Stimulated activated CD4-positive, alpha-beta T cell treated with anti-CD3 and anti-CD28 coated beads, Interleukin-1b, Interleukin-23, amount 100 ng/mL, for 48 hours (primary cell): ENCODE results near the gene ANKMY1.

Source experiments
- DNase-seq: peaks from one replicate; pipeline ENCODE4 v3.0.0-alpha.2; 2020

Gene ANKMY1

DNA sequence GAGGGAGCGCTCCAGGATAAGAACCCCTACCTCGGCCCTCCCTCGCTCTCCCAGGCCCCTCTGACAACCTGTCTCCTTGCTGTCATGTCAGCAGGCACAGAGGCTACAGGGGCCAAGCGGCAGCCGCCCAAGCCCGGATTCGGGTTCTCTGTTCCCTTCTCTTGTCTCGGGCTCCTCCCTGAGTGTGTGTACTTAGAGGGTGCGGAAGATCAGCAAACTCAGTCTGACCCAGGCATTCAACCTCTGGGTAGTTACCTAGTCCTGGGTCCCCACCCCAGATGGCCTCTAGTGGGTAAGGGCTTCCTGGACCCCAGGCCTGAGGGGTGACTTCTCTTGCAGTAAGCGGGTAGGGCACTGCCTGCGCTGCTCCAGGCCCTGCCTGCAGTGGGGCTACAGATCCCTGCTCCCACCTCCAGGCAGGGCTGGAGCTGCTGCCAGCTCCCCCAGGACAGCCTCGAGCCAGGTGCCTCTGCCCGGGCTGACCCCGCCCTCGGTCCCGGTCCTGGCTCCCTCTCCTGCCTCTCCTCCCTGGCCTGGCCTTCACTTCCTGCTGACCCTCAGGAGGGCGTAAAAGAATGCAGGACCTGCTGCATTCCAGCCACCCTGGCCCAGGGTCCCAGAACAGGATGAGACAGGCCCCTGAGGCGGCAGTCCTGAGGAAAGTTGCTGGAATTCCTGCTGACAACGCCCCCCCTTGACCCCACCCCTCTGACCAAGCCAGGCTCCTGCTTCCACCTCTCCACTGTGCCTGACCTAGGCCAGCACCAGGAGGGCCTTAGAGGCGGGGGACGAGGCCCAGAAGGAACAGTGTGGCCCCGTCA lies 100.4 kb downstream of the ANKMY1 start:
- no peak for DNase-seq

DNA sequence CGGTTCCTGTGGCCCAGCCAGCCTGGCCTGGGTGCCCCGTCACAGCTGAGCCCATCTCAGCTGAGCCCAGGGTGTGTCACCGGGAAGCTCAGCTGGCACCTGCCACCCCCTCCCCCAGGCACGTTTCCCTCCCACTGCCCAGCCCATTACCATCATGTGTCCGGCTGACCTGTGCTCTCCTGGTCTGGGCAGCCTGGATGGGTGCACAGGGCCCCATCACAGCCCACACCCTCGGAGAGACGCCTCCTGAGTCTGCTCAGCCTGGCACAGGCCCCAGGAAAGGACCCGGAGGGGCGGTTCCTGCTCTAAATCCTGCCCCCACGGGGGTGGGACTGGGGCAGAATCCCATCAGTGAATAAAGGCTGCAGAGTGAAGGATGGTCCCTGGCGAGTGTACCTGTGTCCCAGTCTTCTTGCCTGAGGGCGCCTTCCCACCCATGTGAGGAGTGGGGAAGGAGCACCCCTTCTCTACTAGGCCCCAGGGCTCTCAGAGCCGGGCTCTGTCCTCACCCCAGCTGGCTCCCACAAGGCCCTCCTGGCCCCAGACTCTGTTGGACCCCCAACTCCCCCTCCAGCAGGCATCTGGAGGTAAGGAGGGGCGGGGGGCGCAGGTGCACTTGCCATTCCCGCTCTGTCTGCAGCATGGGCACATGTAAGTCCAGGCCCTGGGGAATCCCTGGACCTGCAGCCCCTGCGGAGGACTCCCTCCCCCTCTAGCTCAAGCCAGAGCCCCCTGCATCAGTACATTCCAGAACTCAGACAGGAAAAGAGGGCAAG lies 101.2 kb downstream of the ANKMY1 start:
- DNase-seq, result no peak

DNA sequence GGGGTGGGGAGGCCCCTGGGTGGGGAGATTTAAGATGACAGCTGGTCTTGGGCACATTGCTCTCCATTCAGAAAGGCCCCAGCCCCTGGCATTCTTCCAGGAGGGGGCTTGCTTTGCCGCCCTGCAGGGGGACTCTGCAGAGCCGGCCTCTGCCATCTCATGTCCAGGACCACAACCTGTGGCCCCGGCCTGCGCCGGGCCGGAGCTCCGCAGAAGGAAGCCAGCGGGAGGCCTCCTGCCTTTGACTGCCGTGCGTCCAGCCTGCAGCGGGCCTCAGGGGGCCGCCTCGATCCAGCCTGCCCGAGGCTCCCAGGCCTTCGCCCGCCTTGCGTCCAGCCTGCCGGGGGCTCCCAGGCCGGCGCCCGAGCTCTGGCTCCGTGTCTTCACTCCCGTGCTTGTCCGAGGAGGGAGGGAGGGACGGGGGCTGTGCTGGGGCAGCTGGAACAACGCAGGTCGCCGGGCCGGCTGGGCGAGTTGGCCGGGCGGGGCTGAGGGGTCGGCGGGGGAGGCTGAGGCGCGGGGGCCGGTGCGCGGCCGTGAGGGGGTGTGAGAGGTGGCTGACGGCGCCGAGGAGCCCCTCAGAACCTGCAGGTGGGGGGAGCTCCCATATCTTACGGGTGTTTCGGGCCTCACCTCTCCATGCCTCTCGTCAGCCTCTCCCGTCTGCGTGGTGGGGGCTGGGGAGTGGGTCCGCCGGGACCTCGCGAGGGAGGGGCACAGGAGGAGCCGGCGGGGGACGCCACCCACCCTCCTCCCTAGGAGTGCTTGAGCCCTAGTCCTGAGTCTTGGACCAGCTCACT lies 101.9 kb downstream of the ANKMY1 start:
- no peak for DNase-seq

- no peak for DNase-seq
These were observed 102.5 kb downstream of the ANKMY1 start for GRCh38 chr2:240455272-240455646.

DNA sequence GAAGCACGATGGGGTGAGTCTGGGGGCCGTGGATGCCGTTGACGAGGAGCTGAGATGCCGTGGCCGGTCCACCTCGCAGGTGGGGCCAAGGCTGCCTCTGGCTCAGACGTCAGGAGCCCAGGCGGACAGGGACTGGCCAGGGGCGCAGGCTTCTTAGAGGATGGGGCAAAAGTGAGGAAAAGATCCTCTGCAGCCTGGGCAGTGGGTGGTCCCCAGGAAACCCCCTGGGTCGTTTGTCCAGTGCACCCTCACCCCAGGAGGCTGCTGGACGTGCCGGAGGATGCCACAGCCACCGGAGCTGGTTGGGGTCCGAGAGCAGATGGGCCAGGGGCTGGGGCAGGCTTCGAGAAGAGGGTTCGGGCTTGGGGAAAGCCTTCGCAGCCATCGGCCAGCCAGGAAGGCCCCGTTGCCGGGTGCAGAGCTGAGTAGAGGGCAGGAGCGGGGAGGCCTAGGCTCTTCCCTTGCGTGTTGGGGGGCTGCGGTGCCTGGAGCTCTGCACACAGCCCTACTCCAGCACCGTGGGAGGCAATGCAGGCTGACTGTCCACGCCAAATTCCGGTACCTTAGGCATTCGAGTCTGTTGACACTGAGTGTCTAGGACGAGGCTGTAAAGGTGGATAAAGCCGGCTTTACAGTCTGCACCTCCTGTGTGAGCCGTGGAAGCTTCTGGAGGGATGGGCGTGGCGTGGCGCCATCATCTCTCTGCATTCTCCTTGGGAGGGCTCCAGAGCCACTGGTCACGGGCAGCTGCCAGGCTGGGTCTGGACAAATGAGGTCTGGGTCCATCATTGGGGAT lies 103.5 kb downstream of the ANKMY1 start:
- no peak for DNase-seq

DNA sequence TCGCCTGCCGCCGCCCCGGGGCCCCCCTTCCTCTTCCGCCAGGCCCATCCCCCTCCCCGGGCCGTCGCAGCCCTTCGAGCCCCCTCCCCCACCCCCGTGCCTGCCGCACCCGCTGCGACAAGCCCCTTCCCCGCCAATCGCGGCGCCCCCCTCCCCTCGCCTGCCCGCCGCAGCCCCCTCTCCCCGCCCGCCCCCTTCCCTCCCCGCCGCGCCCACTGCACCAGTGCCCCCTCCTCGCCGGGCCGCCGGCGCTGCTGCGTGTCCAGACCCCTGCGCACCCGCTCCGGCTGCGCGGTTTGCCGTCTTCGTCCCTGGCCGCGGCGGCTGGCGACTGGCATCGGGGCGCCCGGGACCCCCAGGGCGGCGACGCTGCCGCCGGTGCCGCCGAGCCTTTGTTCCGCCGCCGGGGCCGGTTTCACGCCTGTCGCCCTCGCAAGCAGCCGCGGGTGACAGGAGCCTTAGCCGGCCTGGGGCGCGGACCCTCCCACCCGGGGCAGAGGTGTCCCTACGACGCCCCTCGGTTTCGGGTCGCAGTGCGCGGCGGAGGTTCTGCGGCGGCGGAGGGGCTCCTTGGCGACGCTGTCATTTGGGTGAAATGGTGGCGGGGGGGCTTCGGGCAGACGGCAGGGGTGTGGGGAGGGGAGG lies 104.2 kb downstream of the ANKMY1 start:
- no peak for DNase-seq

GRCh38 chr2:240452462-240453256 lies 105.1 kb downstream of the ANKMY1 start:
- no peak for DNase-seq

GRCh38 chr2:240451791-240452461 lies 105.9 kb downstream of the ANKMY1 start:
- no peak for DNase-seq

DNA sequence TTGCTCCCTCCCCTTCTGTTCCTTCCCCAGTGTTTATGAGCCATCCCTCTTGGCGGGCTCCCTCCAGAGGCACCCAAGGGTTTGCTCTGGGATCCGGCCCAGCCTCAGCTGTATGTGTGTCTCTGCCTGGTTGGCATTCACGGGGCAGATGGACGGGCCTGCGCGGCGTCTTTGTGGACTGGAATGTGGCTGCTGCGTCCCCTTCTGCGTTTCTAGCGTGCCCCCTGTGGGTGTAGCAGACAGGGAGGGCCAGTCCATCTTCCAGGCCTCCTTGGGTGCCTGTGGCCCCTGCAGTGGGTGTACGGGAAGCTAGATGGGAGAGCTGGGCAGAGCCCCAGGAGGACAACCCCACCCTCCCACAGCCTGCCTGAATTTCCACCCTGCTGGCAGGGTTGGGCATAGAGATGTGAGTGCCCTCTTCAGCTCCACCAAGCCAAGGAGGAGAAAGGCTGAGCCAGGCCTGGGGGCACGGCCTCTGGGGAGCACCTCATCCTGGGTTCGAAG lies 106.6 kb downstream of the ANKMY1 start:
- DNase-seq, result no peak

GRCh38 chr2:240450532-240451107 lies 107.2 kb downstream of the ANKMY1 start:
- no peak for DNase-seq

DNA sequence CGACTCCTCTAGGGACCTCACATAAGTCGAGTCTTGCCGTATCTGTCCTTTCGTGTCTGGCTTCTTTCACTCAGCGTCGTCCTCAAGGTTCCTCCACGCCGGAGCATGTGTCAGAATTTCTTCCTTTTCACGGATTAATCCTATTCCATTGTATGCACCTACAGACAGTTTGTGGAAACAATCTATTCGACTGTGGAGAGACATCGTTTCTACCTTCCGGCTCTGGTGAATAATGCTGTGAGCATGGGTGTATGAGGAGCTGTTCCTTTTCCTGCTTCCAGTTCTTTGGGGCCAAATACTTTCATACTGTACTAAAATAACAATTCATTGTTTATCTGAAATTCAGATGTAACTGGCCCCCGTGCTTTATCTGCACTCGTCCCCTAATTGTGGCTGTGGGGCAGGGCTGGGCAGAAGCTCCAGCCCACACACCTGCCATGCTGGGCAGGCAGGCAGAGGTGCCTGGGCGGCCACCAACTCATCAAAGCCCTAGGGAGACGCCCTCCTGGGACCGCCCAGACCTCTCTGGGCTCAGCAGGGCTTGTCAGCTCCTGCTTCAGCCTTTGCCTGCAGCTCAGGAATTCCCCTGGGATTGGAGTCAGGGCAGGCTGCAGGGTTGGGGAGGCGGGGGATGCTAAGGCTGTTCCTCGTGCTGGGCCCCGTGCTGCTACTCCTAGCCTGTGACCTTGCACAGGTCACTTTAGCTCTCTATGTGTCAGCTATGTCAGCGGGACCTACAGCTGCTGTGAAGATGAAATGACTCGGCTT lies 107.8 kb downstream of the ANKMY1 start:
- no peak for DNase-seq

- no peak for DNase-seq
These were observed 109.2 kb downstream of the ANKMY1 start for GRCh38 chr2:240448387-240449274.

GRCh38 chr2:240447934-240448333 lies 109.9 kb downstream of the ANKMY1 start:
- no peak for DNase-seq

DNA sequence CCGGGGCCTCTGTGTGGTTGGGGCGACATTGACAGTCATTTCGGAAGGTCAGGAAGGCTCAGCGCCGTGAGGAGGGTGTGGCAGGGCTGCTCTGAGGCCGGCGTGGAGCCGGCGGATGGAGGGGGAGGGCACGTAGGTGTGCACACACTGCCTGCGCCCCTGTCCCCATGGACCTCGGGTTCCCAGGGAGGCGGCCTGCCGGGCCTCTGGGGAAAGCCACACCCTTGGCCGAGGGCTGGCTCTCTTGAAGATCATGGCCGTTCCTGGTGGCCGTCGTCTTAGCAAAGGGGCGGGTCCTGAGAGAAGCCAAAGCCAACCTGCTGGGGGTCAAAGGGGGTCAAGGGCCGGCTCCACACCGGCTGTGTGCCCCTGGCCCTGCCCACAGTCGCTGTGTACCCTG lies 110.5 kb downstream of the ANKMY1 start:
- DNase-seq, result no peak

DNA sequence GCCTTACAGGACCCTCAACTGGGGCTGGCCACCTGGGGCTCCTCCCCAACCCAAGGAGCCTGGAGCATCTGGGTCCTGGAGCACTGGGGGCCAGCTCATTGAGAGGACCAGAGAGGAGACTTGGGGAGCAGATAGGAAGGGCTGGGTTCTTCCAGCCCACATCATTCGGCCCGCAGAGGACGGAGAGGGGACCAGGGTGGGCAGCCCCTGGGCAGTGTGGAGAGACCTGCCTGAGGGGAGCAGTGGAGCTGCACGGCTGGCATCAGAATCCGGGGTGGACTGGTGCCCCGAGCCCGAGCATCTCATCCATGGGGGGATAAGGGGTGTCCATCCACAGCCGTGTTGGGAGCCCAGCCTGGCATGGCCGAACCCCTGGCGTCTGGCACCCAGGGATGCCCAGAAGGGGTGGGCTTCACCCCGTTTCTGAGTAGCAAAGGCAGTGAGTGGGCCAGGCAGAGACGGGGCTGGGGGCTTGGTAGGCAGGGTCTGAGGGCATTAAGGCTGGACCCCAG lies 111.1 kb downstream of the ANKMY1 start:
- DNase-seq, result no peak

DNA sequence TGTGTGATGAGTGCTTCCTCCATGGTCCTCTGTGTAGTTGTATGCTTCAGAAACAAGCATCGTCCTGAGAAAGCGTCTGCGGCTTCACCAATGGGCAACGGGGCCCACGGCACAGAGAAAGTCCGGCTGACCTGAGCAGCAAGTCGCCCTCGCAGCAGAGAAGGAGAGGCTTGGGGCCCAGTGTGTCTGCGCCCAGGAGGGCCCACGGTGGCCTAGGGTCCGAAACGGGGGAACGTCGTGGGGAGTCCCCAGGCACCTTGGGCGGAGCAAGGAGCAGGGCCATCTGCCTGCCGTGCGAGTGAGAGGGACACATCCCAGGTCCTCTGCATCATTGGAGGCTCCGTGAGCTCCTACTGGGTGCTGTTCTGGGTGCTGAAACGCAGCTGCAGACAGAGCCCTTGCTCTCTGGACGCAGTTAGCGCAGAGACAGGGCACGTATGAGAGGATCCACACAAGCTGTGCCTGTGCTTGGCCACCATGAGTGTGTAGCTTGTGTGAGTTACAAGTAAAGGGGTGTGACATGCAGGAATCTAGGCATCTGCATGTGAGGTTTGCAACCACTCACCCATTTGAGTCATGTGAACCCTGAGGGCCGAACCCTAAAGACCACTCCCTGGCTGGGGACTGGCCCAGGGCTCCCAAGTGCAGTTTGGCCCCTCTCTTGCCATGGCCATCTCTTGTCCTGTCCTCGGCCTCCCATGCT lies 111.7 kb downstream of the ANKMY1 start:
- no peak for DNase-seq

DNA sequence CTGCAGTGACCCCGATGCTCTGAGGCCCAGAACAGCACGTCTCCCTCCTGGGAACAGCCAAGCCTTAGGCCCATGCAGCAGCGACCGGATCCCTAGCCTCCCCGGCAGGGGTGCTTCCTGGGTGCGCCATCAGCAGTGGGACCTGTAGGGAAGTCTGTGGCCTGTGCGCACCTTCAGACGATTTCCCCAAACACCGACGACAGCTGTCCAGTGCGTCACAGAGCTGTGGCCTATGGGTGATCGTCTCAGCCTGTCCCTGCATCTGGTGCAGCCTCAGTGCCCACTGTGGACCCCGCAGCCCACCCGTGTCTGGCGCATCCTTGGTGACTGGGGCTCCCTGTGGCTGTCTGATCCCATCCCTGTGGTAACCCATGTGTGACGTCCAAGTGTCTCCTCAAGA lies 113.3 kb downstream of the ANKMY1 start:
- DNase-seq, result no peak
